Caco-2 (cell line): ENCODE measurements around the gene WDPCP. TPM values are rescaled to one million over a fixed set of nuclear protein-coding genes. Genes with fewer than 3 reads are reported as not detected.

Experiments used
- BruUV-seq: library from RNA; stranded (reverse); fragments of 400-500 nt; replicated peaks from 2 replicates; lab custom pipeline; 2021; lab: Mats Ljungman, UMichigan
- CTCF ChIA-PET: fragments of 300-600 bp; sonication (Branson Sonifier 250); formaldehyde crosslinking; loops from one replicate; lab custom pipeline; 2022; ENCODE audit warnings: antibody characterized with exemption; lab: Charles Lee
- POLR2A ChIA-PET: fragments of 300-600 bp; sonication (Branson Sonifier 250); formaldehyde crosslinking; loops from one replicate; lab custom pipeline; 2022; ENCODE audit warnings: antibody characterized with exemption; lab: Charles Lee
- DNase-seq, 2 experiments: peaks; one replicate each; pipeline versions ENCODE4 v3.0.0 to v3.0.0-alpha.2; 2020 to 2022
- H3K27me3 ChIP-seq: replicated peaks from 2 replicates; pipeline ENCODE4 v1.6.0; 2011; ENCODE audit warnings: low read length; ENCODE audit not compliant: control insufficient read depth, insufficient read depth
- H3K36me3 ChIP-seq: 2 replicates; pipeline ENCODE4 v1.5.1; 2011; ENCODE audit warnings: low read length; ENCODE audit not compliant: control insufficient read depth, insufficient read depth
- H3K4me1 ChIP-seq: fragments of 250-450 bp; sonication (Bioruptor Pico); 2 replicates; pipeline ENCODE4 v1.5.1; 2020; ENCODE audit warnings: mild to moderate bottlenecking
- H3K4me3 ChIP-seq: 2 replicates; pipeline ENCODE4 v1.5.1; 2011; ENCODE audit warnings: low read depth, mild to moderate bottlenecking, control low read depth, low read length
- H3K9me3 ChIP-seq: fragments of 250-450 bp; sonication (Bioruptor Pico); 2 replicates; pipeline ENCODE4 v1.5.1; 2020; ENCODE audit warnings: mild to moderate bottlenecking, moderate library complexity
- H3K27ac Mint-ChIP-seq: one replicate; pipeline ENCODE4 v1.8.0; 2022; ENCODE audit warnings: mixed read lengths; ENCODE audit not compliant: unreplicated experiment
- H3K27me3 Mint-ChIP-seq: one replicate; pipeline ENCODE4 v1.8.0; 2022; ENCODE audit warnings: mixed read lengths; ENCODE audit not compliant: insufficient read depth, unreplicated experiment
- H3K36me3 Mint-ChIP-seq: one replicate; pipeline ENCODE4 v1.8.0; 2022; ENCODE audit warnings: mild to moderate bottlenecking, mixed read lengths; ENCODE audit not compliant: insufficient read depth, unreplicated experiment
- H3K4me1 Mint-ChIP-seq: one replicate; pipeline ENCODE4 v1.8.0; 2022; ENCODE audit warnings: low read depth, mixed read lengths; ENCODE audit not compliant: unreplicated experiment
- H3K4me3 Mint-ChIP-seq: one replicate; pipeline ENCODE4 v1.8.0; 2022; ENCODE audit warnings: mild to moderate bottlenecking, moderate library complexity, mixed read lengths; ENCODE audit not compliant: unreplicated experiment
- H3K9me3 Mint-ChIP-seq: one replicate; pipeline ENCODE4 v1.8.0; 2022; ENCODE audit warnings: mixed read lengths; ENCODE audit not compliant: unreplicated experiment
- CTCF ChIP-seq, 2 experiments: fragments of 200-600 bp in 1 of 2; IDR thresholded peaks; 1 replicate in 1 of 2; 2 replicates in 1 of 2; pipeline versions ENCODE4 v1.5.1 to v1.8.0; 2011 to 2022; ENCODE audit warnings: antibody characterized with exemption in 1 of 2, control low read depth in 1 of 2, inconsistent platforms in 1 of 2, low read depth in 1 of 2, low read length in 1 of 2, mild to moderate bottlenecking in 1 of 2, moderate library complexity in 1 of 2; ENCODE audit not compliant: insufficient read depth in 1 of 2, severe bottlenecking in 1 of 2, unreplicated experiment in 1 of 2
- intact Hi-C: fragments of 100-400 bp; cut with micrococcal nuclease; formaldehyde crosslinking; loops from one replicate; pipeline ENCODE4 v1.10.0; 2022; ENCODE audit not compliant: unreplicated experiment
- total RNA-seq: library from RNA; stranded (reverse); gene quantifications from 2 replicates; pipeline ENCODE4 v1.2.3, GENCODE V29; 2022

Gene WDPCP
- total RNA-seq, 1 experiment from 2014 or later, result 16.2 TPM

- H3K36me3 ChIP-seq, result no peaks in the 10 kb centered on the region
- H3K27me3 ChIP-seq, result no peaks in the 10 kb centered on the region
- H3K36me3 Mint-ChIP-seq, result no peaks in the 10 kb centered on the region
- no peaks in the 10 kb centered on the region for H3K9me3 ChIP-seq
- H3K4me1 Mint-ChIP-seq, result no peaks in the 10 kb centered on the region
- H3K4me3 ChIP-seq, result no peak overlapping the region
- no peak overlapping the region for H3K4me3 Mint-ChIP-seq
- no peaks in the 10 kb centered on the region for H3K9me3 Mint-ChIP-seq
- intact Hi-C loops, result no loop called here
- BruUV-seq, result no TSS peak
- no peaks in the 10 kb centered on the region for H3K4me1 ChIP-seq
- ChIA-PET CTCF (no interaction called here), POLR2A (no interaction called here)
- no peak overlapping the region for H3K27ac Mint-ChIP-seq
- TF ChIP-seq CTCF (IDR thresholded peaks at IDR 0.05; ENCODE audit: insufficient read depth in 1 of 2, low read depth in 1 of 2, low read length in 1 of 2, severe bottlenecking in 1 of 2, unreplicated experiment in 1 of 2), result no peak
- H3K27me3 Mint-ChIP-seq, result peaks cover 3% of the 10 kb centered on the region
- no peak for DNase-seq
Measured at GRCh38 chr2:63538390-63538789, 49.9 kb downstream of the WDPCP start.

- CTCF ChIA-PET, result no interaction called here
- Mint-ChIP-seq H3K36me3 (no peaks in the 10 kb centered on the region), H3K4me3 (no peak overlapping the region), H3K27ac (no peak overlapping the region), H3K27me3 (peaks cover 3% of the 10 kb centered on the region), H3K9me3 (peaks cover 1% of the 10 kb centered on the region), H3K4me1 (no peaks in the 10 kb centered on the region)
- POLR2A ChIA-PET, result no interaction called here
- H3K4me1 ChIP-seq, result no peaks in the 10 kb centered on the region
- H3K27me3 ChIP-seq, result no peaks in the 10 kb centered on the region
- no peak for DNase-seq
- BruUV-seq, result no TSS peak
- H3K9me3 ChIP-seq, result no peaks in the 10 kb centered on the region
- intact Hi-C loops, result no loop called here
- H3K4me3 ChIP-seq, result no peak overlapping the region
- H3K36me3 ChIP-seq, result no peaks in the 10 kb centered on the region
- no peak for TF ChIP-seq CTCF (IDR thresholded peaks at IDR 0.05; ENCODE audit: insufficient read depth in 1 of 2, low read depth in 1 of 2, low read length in 1 of 2, severe bottlenecking in 1 of 2, unreplicated experiment in 1 of 2)
Measured at GRCh38 chr2:63537306-63537705, 51.0 kb downstream of the WDPCP start.

- H3K9me3 ChIP-seq, result peaks cover 13% of the 10 kb centered on the region; the same call in 1 of the 2 replicates
- no peaks in the 10 kb centered on the region for H3K36me3 Mint-ChIP-seq
- no peak overlapping the region for H3K27ac Mint-ChIP-seq
- H3K9me3 Mint-ChIP-seq, result peaks cover 20% of the 10 kb centered on the region
- no peaks in the 10 kb centered on the region for H3K27me3 ChIP-seq
- H3K4me1 ChIP-seq, result no peaks in the 10 kb centered on the region
- TF ChIP-seq CTCF (IDR thresholded peaks at IDR 0.05; ENCODE audit: insufficient read depth in 1 of 2, low read depth in 1 of 2, low read length in 1 of 2, severe bottlenecking in 1 of 2, unreplicated experiment in 1 of 2), result no peak
- no TSS peak for BruUV-seq
- no peak overlapping the region for H3K4me3 Mint-ChIP-seq
- POLR2A ChIA-PET, result no interaction called here
- H3K4me1 Mint-ChIP-seq, result no peaks in the 10 kb centered on the region
- H3K4me3 ChIP-seq, result no peak overlapping the region
- H3K27me3 Mint-ChIP-seq, result peaks cover 3% of the 10 kb centered on the region
- intact Hi-C loops, result no loop called here
- CTCF ChIA-PET, result no interaction called here
- DNase-seq, result no peak
- no peaks in the 10 kb centered on the region for H3K36me3 ChIP-seq
Measured at GRCh38 chr2:63530704-63531279, 57.5 kb downstream of the WDPCP start.
